ENCODE results near the gene FDXR.

Gene FDXR

DNA sequence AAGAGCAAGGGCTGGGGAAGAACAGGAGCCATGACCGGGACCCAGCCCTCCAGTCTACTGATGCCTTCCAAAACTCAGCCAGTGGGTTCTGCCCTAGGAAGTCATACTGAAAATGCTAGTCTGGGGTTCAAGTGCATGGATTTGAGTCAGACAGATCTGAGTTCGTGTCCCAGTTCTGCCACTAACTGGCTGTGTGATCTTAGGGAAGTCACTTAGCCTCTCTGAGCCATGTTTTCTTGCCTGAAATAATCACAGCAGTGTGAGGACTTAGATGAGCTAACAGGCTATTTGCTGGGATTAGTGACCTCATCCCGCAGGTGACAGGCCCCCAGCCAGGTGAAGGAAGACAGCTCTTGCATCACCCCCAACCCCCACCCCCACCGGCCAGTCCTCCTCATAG is 17.5 kb downstream of the FDXR start:
- H3K27ac ChIP-seq (ENCODE audit: low read depth, low read length): no peak overlapping the region
- H3K79me2 ChIP-seq (ENCODE audit: control insufficient read depth, insufficient read depth, low read length, poor library complexity): no peaks in the 10 kb centered on the region
- no peak overlapping the region for H2BK5ac ChIP-seq (ENCODE audit: low read depth, low read length, poor library complexity)
- H3K27me3 ChIP-seq (ENCODE audit: insufficient read depth, low read length): peaks cover 44% of the 10 kb centered on the region
- no peak overlapping the region for H4K91ac ChIP-seq (ENCODE audit: low read depth, low read length)
- H2AK5ac ChIP-seq (ENCODE audit: low read length): no peak overlapping the region
- no peaks in the 10 kb centered on the region for H3K79me1 ChIP-seq (ENCODE audit: low read length)
- no peak overlapping the region for H3K23ac ChIP-seq (ENCODE audit: low read length)
- H3K14ac ChIP-seq (ENCODE audit: low read length): no peak overlapping the region
- H3K36me3 ChIP-seq (ENCODE audit: control insufficient read depth in 1 of 2, insufficient read depth in 2 of 2, low read length in 2 of 2): no peaks in the 10 kb centered on the region
- no CpG with 5 or more reads among the region's 4 CpGs for WGBS (ENCODE audit: extremely low coverage, insufficient coverage, insufficient read length)
- H3K9ac ChIP-seq (ENCODE audit: low read length): no peak overlapping the region
- H3K4me3 ChIP-seq (ENCODE audit: low read depth, low read length): no peak overlapping the region
- no peak overlapping the region for H2AFZ ChIP-seq (ENCODE audit: insufficient read depth, low read length, poor library complexity)
- H3K4me2 ChIP-seq (ENCODE audit: low read length): no peak overlapping the region
- no peak overlapping the region for H4K12ac ChIP-seq (ENCODE audit: low read depth, low read length)
- no peak overlapping the region for H2BK12ac ChIP-seq (ENCODE audit: low read length)
- H2BK120ac ChIP-seq (ENCODE audit: insufficient read depth, low read length, poor library complexity): no peak overlapping the region
- no peak overlapping the region for H4K8ac ChIP-seq (ENCODE audit: low read depth, low read length)
- peaks cover 0 to 5% of the 10 kb centered on the region in 2 experiments for H3K4me1 ChIP-seq (ENCODE audit: control insufficient read depth in 1 of 2, insufficient read depth in 2 of 2, low read length in 2 of 2)
- peaks cover 14% of the 10 kb centered on the region for H3K9me3 ChIP-seq (ENCODE audit: insufficient read depth, low read depth, low read length)
- H3K18ac ChIP-seq (ENCODE audit: low read length): no peak overlapping the region
- H3K4ac ChIP-seq (ENCODE audit: low read depth, low read length): no peak overlapping the region
- DNase-seq: peak in 1 of 2 donors; percentile 9

GRCh38 chr17:74854792-74855191 is 18.0 kb downstream of the FDXR start:
- no peak overlapping the region for H3K4me2 ChIP-seq (ENCODE audit: low read length)
- no peak overlapping the region for H2BK120ac ChIP-seq (ENCODE audit: insufficient read depth, low read length, poor library complexity)
- WGBS (ENCODE audit: extremely low coverage, insufficient coverage, insufficient read length): no CpG with 5 or more reads among the region's 17 CpGs
- H4K12ac ChIP-seq (ENCODE audit: low read depth, low read length): no peak overlapping the region
- H3K9me3 ChIP-seq (ENCODE audit: insufficient read depth, low read depth, low read length): peaks cover 14% of the 10 kb centered on the region
- no peaks in the 10 kb centered on the region for H3K79me1 ChIP-seq (ENCODE audit: low read length)
- no peak overlapping the region for H3K9ac ChIP-seq (ENCODE audit: low read length)
- peaks cover 39% of the 10 kb centered on the region for H3K27me3 ChIP-seq (ENCODE audit: insufficient read depth, low read length)
- no peak overlapping the region for H3K27ac ChIP-seq (ENCODE audit: low read depth, low read length)
- no peak overlapping the region for H3K23ac ChIP-seq (ENCODE audit: low read length)
- H2AFZ ChIP-seq (ENCODE audit: insufficient read depth, low read length, poor library complexity): no peak overlapping the region
- H3K14ac ChIP-seq (ENCODE audit: low read length): no peak overlapping the region
- H2BK12ac ChIP-seq (ENCODE audit: low read length): no peak overlapping the region
- H3K36me3 ChIP-seq (ENCODE audit: control insufficient read depth in 1 of 2, insufficient read depth in 2 of 2, low read length in 2 of 2): no peaks in the 10 kb centered on the region
- H2BK5ac ChIP-seq (ENCODE audit: low read depth, low read length, poor library complexity): no peak overlapping the region
- no peak overlapping the region for H4K91ac ChIP-seq (ENCODE audit: low read depth, low read length)
- H3K18ac ChIP-seq (ENCODE audit: low read length): no peak overlapping the region
- DNase-seq: no peak
- no peak overlapping the region for H3K4me3 ChIP-seq (ENCODE audit: low read depth, low read length)
- H3K79me2 ChIP-seq (ENCODE audit: control insufficient read depth, insufficient read depth, low read length, poor library complexity): no peaks in the 10 kb centered on the region
- H3K4me1 ChIP-seq (ENCODE audit: control insufficient read depth in 1 of 2, insufficient read depth in 2 of 2, low read length in 2 of 2): peaks cover 0 to 5% of the 10 kb centered on the region in 2 experiments
- H2AK5ac ChIP-seq (ENCODE audit: low read length): no peak overlapping the region
- H4K8ac ChIP-seq (ENCODE audit: low read depth, low read length): no peak overlapping the region
- no peak overlapping the region for H3K4ac ChIP-seq (ENCODE audit: low read depth, low read length)

DNA sequence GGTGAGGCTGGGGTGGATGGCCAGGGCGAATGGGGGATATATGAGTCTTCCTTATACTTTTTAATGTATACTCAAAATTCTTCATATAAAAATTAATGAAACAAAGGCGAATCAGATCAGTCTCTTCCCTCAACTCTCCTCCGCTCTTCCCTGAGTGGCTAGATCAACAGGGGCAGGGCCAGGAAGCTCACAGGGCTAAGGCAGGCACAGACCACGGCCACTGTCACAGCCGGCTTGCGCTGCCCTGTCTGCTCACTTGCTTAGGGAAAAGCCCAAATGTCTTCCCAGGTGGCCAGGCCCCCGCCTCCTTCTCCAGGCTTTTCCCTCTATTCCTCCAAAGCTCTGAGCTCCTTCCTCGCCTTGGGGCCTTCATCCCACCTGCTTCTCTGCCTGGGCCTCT is 19.1 kb downstream of the FDXR start:
- no peak overlapping the region for H4K8ac ChIP-seq (ENCODE audit: low read depth, low read length)
- H3K79me2 ChIP-seq (ENCODE audit: control insufficient read depth, insufficient read depth, low read length, poor library complexity): no peaks in the 10 kb centered on the region
- no peak overlapping the region for H2BK12ac ChIP-seq (ENCODE audit: low read length)
- H3K4me2 ChIP-seq (ENCODE audit: low read length): no peak overlapping the region
- H3K9ac ChIP-seq (ENCODE audit: low read length): no peak overlapping the region
- peaks cover 0 to 5% of the 10 kb centered on the region in 2 experiments for H3K4me1 ChIP-seq (ENCODE audit: control insufficient read depth in 1 of 2, insufficient read depth in 2 of 2, low read length in 2 of 2)
- H2BK5ac ChIP-seq (ENCODE audit: low read depth, low read length, poor library complexity): no peak overlapping the region
- H4K12ac ChIP-seq (ENCODE audit: low read depth, low read length): no peak overlapping the region
- H2AK5ac ChIP-seq (ENCODE audit: low read length): no peak overlapping the region
- WGBS (ENCODE audit: extremely low coverage, insufficient coverage, insufficient read length): no CpG with 5 or more reads among the region's 8 CpGs
- H3K23ac ChIP-seq (ENCODE audit: low read length): no peak overlapping the region
- no peak for DNase-seq
- no peak overlapping the region for H3K14ac ChIP-seq (ENCODE audit: low read length)
- H3K79me1 ChIP-seq (ENCODE audit: low read length): no peaks in the 10 kb centered on the region
- no peaks in the 10 kb centered on the region for H3K36me3 ChIP-seq (ENCODE audit: control insufficient read depth in 1 of 2, insufficient read depth in 2 of 2, low read length in 2 of 2)
- H3K4me3 ChIP-seq (ENCODE audit: low read depth, low read length): no peak overlapping the region
- peaks cover 14% of the 10 kb centered on the region for H3K9me3 ChIP-seq (ENCODE audit: insufficient read depth, low read depth, low read length)
- H3K27ac ChIP-seq (ENCODE audit: low read depth, low read length): no peak overlapping the region
- H3K18ac ChIP-seq (ENCODE audit: low read length): no peak overlapping the region
- no peak overlapping the region for H2AFZ ChIP-seq (ENCODE audit: insufficient read depth, low read length, poor library complexity)
- H3K27me3 ChIP-seq (ENCODE audit: insufficient read depth, low read length): peaks cover 31% of the 10 kb centered on the region
- no peak overlapping the region for H4K91ac ChIP-seq (ENCODE audit: low read depth, low read length)
- no peak overlapping the region for H3K4ac ChIP-seq (ENCODE audit: low read depth, low read length)
- H2BK120ac ChIP-seq (ENCODE audit: insufficient read depth, low read length, poor library complexity): no peak overlapping the region

DNA sequence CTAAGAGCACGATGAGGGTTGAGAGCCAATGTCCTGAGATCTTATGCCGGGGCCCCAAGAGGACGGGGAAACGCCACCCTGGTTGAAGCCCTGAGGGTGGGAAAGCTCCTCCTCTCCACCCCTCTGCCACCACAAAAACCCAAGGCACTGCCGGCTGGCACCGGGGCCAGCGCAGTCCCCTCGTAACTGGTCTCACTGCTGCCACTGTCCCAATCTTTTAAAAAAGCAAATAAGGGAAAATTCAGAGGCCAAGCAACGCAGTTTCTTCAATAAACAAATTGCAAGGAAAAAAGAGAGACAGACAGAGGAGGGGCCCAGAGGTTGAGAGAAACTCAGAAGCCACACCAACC is 19.8 kb downstream of the FDXR start:
- Histone ChIP-seq H3K4me2 (ENCODE audit: low read length) (peak overlapping the region; percentile 63), H4K8ac (ENCODE audit: low read depth, low read length) (no peak overlapping the region), H3K9ac (ENCODE audit: low read length) (no peak overlapping the region), H4K91ac (ENCODE audit: low read depth, low read length) (no peak overlapping the region), H3K23ac (ENCODE audit: low read length) (no peak overlapping the region), H3K9me3 (ENCODE audit: insufficient read depth, low read depth, low read length) (peaks cover 14% of the 10 kb centered on the region), H2AFZ (ENCODE audit: insufficient read depth, low read length, poor library complexity) (no peak overlapping the region), H4K12ac (ENCODE audit: low read depth, low read length) (no peak overlapping the region), H3K14ac (ENCODE audit: low read length) (no peak overlapping the region), H2AK5ac (ENCODE audit: low read length) (no peak overlapping the region), H2BK120ac (ENCODE audit: insufficient read depth, low read length, poor library complexity) (no peak overlapping the region), H3K27me3 (ENCODE audit: insufficient read depth, low read length) (peaks cover 28% of the 10 kb centered on the region), H3K18ac (ENCODE audit: low read length) (no peak overlapping the region), H3K79me1 (ENCODE audit: low read length) (no peaks in the 10 kb centered on the region), H3K4me3 (ENCODE audit: low read depth, low read length) (no peak overlapping the region), H3K79me2 (ENCODE audit: control insufficient read depth, insufficient read depth, low read length, poor library complexity) (no peaks in the 10 kb centered on the region), H3K4ac (ENCODE audit: low read depth, low read length) (no peak overlapping the region), H3K27ac (ENCODE audit: low read depth, low read length) (no peak overlapping the region), H3K36me3 (ENCODE audit: control insufficient read depth in 1 of 2, insufficient read depth in 2 of 2, low read length in 2 of 2) (no peaks in the 10 kb centered on the region), H3K4me1 (ENCODE audit: control insufficient read depth in 1 of 2, insufficient read depth in 2 of 2, low read length in 2 of 2) (peaks cover 0 to 5% of the 10 kb centered on the region in 2 experiments), H2BK12ac (ENCODE audit: low read length) (no peak overlapping the region), H2BK5ac (ENCODE audit: low read depth, low read length, poor library complexity) (no peak overlapping the region)
- WGBS (ENCODE audit: extremely low coverage, insufficient coverage, insufficient read length): no CpG with 5 or more reads among the region's 9 CpGs
- DNase-seq: no peak

Data from trophoblast cell (in vitro differentiated cells and primary cell).